Embryonic facial prominence (tissue), 1 donor: ENCODE measurements around the gene ATAD3C.
"Not testable (repeated sequence)": the region's sequence is repeated elsewhere in the genome, so short reads cannot be mapped to it uniquely, and the experiment has no call there.

ENCODE experiments used
- DNase-seq: peaks from one replicate; pipeline ENCODE4 v3.0.0-alpha.2; 2016; ENCODE audit errors: extremely low spot score

ATAD3C gene

DNA sequence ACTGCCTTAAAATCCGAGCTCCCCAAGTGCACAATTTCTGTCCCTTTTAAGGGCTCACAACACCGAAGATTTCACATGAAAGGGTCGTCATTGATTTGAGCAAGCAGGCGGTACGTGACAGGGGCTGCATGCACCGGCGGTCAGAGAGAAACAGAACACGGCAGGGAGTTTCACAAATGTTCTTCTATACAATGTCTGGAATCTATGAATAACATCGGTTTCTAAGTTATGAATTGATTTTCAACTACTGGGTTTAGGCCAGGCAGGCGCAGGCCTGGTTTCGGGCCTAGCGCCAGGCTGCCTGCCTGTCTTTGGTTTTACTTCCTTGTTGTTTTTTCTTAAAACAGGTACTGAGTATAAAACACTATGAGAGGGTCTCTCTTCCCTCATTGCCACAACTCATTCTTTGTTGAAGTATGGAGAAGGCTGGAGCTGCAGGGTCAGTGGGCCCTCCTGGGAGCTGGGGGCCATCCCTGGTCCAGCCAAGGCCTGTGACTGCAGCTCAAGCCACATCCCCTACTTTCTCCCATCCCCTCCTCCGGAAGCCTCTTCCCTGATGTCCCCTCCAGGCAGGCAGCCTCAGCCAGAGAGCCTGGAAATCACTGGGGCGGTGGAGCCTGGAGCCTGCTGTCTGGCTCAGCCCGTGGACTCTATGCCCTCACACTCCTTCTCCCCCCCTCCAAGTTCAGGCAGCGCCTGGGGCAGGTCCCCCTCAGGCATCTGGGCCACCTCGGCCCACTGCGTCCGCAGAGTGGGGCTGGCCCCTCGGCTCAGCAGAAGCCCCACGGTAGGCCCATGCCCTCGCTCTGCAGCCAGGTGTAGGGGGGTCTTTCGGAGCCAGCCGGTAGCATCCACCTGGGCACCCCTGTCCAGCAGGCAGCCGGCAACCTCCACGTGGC lies 30.8 kb upstream of the ATAD3C start:
- no peak for DNase-seq

GRCh38 chr1:1419363-1419812 lies 30.1 kb upstream of the ATAD3C start:
- DNase-seq = no peak

- no peak for DNase-seq
Observed at GRCh38 chr1:1419813-1420653, 29.5 kb upstream of the ATAD3C start.

GRCh38 chr1:1420654-1421141 lies 28.8 kb upstream of the ATAD3C start:
- no peak for DNase-seq

- no peak for DNase-seq
Observed at GRCh38 chr1:1421147-1421906, 28.2 kb upstream of the ATAD3C start, which contains the start of gene ANKRD65. TSS of gene ANKRD65 (minus strand) at chr1:1421276. CDS start at chr1:1421005, 271 bp downstream.

- DNase-seq = no peak
Observed at GRCh38 chr1:1421907-1422464, 27.5 kb upstream of the ATAD3C start.

- DNase-seq = no peak
Observed at GRCh38 chr1:1422465-1423244, 26.8 kb upstream of the ATAD3C start.

DNA sequence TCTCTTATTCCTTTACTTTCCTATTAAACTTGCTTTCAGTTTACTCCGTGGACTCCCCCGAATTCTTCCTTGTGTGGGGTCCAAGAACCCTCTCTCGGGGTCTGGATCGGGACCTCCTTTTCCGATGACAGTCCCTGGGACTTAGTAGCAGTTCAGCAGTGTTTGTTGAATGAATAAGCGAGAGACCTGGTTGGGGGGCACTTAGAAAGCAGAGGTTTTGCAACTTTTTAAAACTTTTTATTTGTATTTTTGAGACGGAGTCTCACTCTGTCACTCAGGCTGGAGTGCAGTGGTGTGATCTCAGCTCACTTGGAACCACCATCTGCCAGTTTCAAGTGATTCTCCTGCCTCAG lies 26.3 kb upstream of the ATAD3C start:
- no peak for DNase-seq

GRCh38 chr1:1424707-1425106 lies 24.8 kb upstream of the ATAD3C start:
- DNase-seq = no peak

GRCh38 chr1:1425426-1425752 lies 24.1 kb upstream of the ATAD3C start:
- no peak for DNase-seq

DNA sequence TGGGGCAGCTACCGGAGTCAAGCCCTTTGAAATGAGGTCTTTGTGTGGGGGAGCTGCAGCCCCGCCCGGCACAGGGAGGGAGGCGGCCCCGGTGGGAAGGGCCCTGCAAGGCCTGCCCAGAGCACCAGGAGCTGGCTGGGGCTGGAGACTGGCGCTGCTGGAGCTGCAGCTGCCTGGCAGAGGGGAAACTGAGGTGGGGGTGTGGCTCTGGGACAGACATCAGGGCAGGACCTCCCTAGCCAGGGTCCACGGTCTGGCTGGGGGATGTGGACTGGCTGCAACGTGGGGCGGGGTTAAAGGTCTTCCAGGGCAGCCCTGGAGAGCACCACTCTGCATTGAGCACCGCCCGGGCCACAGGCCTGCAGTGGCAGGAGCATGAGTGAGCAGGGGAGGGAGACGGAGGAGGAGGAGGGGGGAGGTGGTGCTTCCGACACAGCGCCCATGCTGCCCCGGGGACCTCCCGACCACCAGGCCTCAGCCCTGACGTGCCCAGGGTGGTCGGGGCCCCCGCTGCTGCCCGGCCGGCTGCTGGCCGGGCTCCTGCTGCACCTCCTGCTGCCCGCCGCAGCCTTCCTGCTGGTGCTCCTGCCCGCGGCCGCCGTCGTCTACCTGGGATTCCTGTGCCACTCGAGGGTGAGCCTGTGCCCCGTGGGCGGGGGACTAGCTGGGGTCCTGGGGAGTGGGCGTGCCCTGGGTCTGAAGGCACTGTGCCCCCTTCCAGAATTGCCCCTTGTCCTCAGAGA lies 23.6 kb upstream of the ATAD3C start:
- DNase-seq = no peak

GRCh38 chr1:1426496-1427105 lies 22.9 kb upstream of the ATAD3C start:
- DNase-seq = no peak

- no peak for DNase-seq
Observed at GRCh38 chr1:1427106-1427819, 22.2 kb upstream of the ATAD3C start.

DNA sequence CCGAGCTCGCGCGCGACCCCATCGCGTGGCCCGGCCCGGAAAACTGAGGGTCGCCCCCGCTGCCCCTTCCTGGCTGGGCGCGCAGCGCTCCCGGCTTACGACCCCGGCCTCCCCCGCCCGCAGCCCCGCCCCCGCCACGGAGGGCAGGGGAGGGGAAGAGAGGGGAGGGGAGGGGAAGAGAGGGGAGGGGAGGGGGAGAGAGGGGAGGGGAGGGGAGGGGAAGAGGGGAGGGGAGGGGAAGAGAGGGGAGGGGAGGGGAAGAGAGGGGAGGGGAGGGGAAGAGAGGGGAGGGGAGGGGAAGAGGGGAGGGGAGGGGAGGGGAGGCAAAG lies 21.7 kb upstream of the ATAD3C start:
- no peak for DNase-seq

- DNase-seq = no peak
Observed at GRCh38 chr1:1428174-1428573, 21.3 kb upstream of the ATAD3C start.

DNA sequence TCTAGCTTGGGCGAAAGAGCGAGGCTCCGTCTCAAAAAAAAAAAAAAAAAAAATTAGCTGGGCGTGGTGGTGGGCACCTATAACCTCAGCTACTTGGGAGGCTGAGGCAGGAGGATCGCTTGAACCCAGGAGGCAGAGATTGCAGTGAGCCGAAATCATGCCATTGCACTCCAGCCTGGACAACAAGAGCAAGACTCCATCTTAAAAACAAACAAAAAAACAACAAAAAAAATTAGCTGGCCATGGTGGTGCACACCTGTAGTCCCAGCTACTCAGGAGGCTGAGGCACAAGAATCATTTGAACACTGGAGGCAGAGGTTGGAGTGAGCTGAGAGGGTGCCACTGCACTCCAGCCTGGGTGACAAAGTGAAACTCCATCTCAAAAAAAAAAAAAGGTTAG lies 20.5 kb upstream of the ATAD3C start:
- DNase-seq = not testable (repeated sequence)

DNA sequence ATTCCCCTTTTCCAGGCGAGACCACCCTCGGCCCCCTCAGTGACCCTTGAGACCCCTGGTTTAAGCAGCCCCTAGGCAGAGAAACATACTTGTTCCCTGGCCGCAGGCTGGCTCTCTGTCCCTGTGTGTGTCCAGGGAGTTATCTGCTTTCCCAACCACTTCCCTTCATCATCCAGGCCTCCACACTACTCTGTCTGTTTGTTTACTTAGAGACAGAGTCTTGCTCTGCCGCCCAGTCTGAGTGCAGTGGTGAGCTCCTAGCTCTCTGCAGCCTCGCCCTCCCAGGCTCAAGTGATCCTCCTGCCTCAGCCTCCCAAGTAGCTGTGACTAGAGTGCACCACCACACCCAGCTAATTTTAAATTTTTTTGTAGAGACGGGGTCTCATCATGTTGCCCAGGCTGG lies 19.8 kb upstream of the ATAD3C start:
- DNase-seq = no peak

GRCh38 chr1:1430114-1430982 lies 19.1 kb upstream of the ATAD3C start:
- no peak for DNase-seq
